Right ventricle myocardium inferior (tissue), 1 donor: Measurements from ENCODE around the gene NFX1. TPM values are rescaled to one million over a fixed set of nuclear protein-coding genes. Genes with fewer than 3 reads are reported as not detected.
"Not testable (repeated sequence)": the region's sequence is repeated elsewhere in the genome, so short reads cannot be mapped to it uniquely, and the experiment has no call there.

Experiments
- ATAC-seq: fragments of 200-7000 bp; cut with Tn5 transposase; one replicate; pipeline ENCODE4 v1.9.1; 2020; ENCODE audit warnings: mild to moderate bottlenecking, moderate library complexity
- DNase-seq: peaks from one replicate; pipeline ENCODE4 v3.0.0; 2021; ENCODE audit errors: missing footprints
- intact Hi-C: fragments of 100-400 bp; cut with DNase I; formaldehyde crosslinking; loops from one replicate; pipeline ENCODE4 v1.11.0; 2022
- total RNA-seq: library from RNA; stranded (reverse); fragmentation: NEBNext Ultra II Directional; extraction: Animal tissue kit (Norgen Biotek cat#: 25700); gene quantifications from one replicate; pipeline ENCODE4 v1.2.1, GENCODE V29; 2021
- donor health status: DM: no; HTN: yes; CAD: no; lungs with severe emphysema.

The NFX1 gene
- total RNA-seq, 1 donor from 2014 or later = 29.3 TPM

DNA sequence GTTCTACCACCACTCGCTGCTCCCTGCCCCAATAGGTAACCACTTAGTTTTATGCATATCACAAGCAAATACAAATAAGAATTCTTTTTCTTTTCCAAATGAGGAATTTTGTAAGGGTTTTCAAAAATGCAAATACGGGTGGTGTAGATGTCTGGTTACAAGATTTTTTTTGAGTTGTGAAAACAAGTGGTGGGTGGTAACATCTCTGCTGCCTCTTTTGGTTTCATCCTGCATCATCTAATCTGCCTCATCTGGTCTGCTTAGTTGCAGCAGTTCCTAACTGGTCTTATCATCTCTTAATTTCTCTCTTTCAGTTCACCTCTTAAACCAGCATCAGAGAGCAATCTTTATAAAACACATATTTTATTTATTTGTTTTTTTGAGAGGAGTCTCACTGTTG lies 5.3 kb downstream of the NFX1 start:
- no peak for ATAC-seq
- DNase-seq = no peak
- intact Hi-C loops = loop anchor here (10.0 kb wide), 1 partner anchor 219 kb away; no protein-coding TSS in a partner anchor

DNA sequence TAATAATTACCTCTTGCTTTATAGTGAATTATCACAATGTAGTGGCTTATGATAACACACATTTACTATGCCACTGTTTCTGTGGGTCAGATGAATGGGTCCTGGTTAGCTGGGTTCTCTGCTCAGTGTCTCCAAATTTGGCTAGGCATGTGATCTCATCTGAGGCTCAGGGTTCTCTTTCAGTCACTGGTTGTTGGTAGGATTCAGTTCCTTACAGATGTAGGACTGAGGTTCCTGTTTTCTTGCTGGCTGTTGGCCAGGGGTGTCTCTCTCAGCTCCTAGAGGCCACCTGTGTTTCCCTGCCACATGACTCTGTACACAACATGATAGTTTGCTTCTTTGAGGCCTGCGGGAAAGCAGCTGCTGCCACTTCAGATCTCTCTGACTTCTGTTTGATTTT lies 7.1 kb downstream of the NFX1 start:
- ATAC-seq (peak; percentile 72), DNase-seq (no peak)
- intact Hi-C loops = loop anchor here (10.0 kb wide), 1 partner anchor 217 kb away; no protein-coding TSS in a partner anchor

GRCh38 chr9:33300546-33300945 lies 10.2 kb downstream of the NFX1 start:
- DNase-seq (no peak), ATAC-seq (no peak)
- intact Hi-C loops = no loop called here

DNA sequence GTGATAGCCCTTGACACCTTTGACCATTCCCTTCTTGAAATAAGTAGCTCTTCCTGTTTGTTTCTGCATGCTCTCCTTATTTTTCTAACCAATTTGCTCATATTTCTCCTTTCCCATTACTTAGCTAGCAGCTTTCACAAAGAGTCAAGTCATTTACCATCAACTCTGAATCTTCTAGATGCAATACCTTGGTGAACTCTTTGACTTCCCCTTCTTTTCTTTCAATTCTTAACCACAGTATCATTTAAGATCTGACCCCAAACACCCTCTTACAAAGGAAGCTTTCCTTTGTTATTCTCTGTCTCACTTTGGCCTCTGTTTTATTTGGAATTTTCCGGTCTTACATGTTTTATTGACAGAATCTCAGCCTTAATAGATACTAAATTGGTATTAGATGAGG lies 14.0 kb downstream of the NFX1 start:
- intact Hi-C loops = no loop called here
- no peak for DNase-seq
- no peak for ATAC-seq

GRCh38 chr9:33306037-33306436 lies 15.7 kb downstream of the NFX1 start:
- DNase-seq (no peak), ATAC-seq (no peak)
- intact Hi-C loops = no loop called here

DNA sequence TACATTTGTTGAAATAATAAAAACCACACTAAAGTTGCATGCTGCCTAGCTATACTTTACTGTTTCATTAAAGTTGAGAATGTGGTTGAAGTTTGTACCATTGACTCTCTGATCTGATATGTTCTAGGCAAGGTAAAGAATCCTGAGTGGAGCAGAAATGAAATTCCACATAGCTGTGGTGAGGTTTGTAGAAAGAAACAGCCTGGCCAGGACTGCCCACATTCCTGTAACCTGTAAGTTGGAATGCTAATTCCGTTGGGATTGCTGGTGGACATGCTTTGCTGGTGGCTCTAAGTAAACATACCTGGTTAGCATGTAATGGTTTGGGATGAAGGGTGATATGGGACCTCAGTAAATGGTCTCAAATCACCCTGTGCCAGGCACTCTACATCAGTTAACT lies 16.8 kb downstream of the NFX1 start:
- intact Hi-C loops = no loop called here
- DNase-seq (no peak), ATAC-seq (no peak)

GRCh38 chr9:33309903-33310302 lies 19.6 kb downstream of the NFX1 start:
- ATAC-seq (no peak), DNase-seq (no peak)
- intact Hi-C loops = no loop called here

DNA sequence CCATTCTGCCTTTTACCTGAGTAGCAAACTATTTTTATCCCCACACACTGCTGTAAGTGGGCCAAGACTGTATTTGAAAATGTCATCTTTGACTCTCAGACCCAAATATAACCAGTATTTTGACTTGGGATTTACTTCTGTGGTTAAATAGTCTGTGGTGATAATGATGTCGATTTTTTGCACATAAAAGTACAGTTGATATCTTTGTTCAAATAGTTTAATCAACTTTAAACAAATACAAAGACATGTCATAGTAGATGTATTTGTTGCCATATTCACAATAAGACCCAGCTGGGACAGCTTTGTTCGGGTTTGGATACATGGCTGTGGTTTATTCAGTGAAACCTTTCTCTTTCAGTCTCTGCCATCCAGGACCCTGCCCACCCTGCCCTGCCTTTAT lies 20.4 kb downstream of the NFX1 start:
- intact Hi-C loops = no loop called here
- DNase-seq = no peak
- no peak for ATAC-seq

- no peak for DNase-seq
- intact Hi-C loops = no loop called here
- no peak for ATAC-seq
Measured at GRCh38 chr9:33311953-33312352, 21.6 kb downstream of the NFX1 start.

- DNase-seq = no peak
- ATAC-seq = no peak
- intact Hi-C loops = no loop called here
Measured at GRCh38 chr9:33315371-33315770, 25.1 kb downstream of the NFX1 start.

- intact Hi-C loops, DNase-seq, ATAC-seq: not testable (repeated sequence)
Measured at GRCh38 chr9:33317136-33317535, 26.8 kb downstream of the NFX1 start.

GRCh38 chr9:33318225-33318624 lies 27.9 kb downstream of the NFX1 start:
- intact Hi-C loops = no loop called here
- DNase-seq = no peak
- ATAC-seq = no peak

- intact Hi-C loops = no loop called here
- DNase-seq (no peak), ATAC-seq (no peak)
Measured at GRCh38 chr9:33318781-33319180, 28.5 kb downstream of the NFX1 start.

DNA sequence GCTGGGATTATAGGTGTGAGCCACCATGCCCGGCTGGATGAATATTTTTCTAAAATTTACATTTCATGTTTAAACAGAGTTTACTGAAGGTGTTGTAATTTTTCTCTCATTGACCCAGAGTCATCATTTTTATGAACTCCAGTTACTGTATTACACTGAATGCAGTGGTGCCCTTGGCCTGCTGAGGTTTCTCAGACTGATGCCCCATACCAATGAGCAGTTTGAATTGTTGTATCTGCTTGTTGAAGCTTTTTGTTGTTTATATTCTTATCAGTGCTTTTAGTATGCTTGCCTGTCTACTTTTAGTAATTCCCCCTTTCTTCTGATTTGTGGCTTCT lies 29.9 kb downstream of the NFX1 start:
- no peak for ATAC-seq
- intact Hi-C loops = no loop called here

GRCh38 chr9:33320568-33321261 lies 30.4 kb downstream of the NFX1 start:
- no peak for ATAC-seq
- intact Hi-C loops = no loop called here
- DNase-seq = no peak

More for the DNA sequence above, 29.9 kb downstream of the NFX1 start:
- no peak for DNase-seq

GRCh38 chr9:33329117-33329563 lies 38.8 kb downstream of the NFX1 start:
- ATAC-seq = peak; percentile 90
- intact Hi-C loops = no loop called here
- no peak for DNase-seq

- intact Hi-C loops = no loop called here
- ATAC-seq = no peak
- no peak for DNase-seq
Measured at GRCh38 chr9:33329979-33330378, 39.7 kb downstream of the NFX1 start.

DNA sequence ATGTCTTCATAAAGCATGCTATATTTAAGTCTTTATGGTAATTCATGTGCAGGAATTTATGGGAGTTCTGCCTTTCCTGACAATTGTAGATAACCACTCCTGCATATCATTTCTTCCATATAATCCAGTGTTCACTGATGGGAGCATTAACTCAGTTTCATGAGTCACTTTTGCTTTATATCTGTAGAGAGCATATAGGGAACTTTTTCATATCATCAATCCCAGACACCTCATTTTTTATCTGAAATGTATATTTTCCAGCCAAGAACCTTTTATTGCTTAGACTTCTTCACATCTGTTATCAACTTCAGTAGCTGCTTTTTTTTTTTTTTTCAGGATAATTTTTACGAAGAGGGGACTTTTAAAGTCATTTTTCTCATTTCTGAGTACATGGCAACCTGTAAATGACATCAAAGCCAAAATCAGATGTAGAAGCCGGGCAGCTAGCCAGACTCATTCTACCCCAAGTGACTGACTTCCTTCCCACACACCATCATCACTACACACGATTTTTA lies 41.1 kb downstream of the NFX1 start:
- ATAC-seq = no peak
- DNase-seq = no peak
- intact Hi-C loops = no loop called here

DNA sequence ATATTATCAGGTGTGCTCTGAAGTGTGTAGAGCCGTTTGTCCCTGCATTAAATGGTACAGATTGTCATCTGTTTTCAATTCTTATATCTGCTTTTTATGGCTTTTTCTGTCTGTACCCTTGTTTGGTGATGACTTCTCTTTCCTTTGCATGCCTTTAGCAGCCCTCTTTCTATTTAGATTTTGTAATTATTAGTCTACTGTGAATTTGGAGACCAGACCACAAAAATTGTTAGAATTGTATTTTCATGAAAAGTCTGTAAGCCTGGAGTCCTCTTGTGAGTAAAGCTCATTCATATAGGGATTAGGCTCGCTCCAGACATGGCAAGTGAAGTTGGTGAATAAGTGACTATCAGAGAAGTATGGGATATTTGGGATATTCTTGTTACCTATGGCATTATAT lies 41.7 kb downstream of the NFX1 start:
- intact Hi-C loops = no loop called here
- ATAC-seq (no peak), DNase-seq (no peak)

DNA sequence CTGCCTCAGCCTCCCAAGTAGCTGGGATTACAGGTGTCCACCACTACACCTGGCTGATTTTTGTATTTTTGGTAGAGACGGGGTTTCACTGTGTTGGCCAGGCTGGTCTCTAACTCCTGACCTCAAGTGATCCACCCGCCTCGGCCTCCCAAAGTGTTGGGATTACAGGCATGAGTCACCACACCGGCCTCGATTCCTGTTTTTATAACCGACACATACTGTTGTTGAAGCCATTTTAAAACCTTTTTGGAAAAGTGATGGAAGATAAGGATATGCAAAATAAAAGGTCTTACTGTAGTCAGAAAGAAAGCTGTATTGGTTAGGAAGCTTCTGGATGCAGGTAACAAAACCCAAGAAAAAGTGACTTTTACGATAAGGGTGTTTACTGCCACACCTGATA lies 42.6 kb downstream of the NFX1 start:
- intact Hi-C loops, DNase-seq, ATAC-seq: not testable (repeated sequence)

- intact Hi-C loops = no loop called here
- ATAC-seq (no peak), DNase-seq (no peak)
Measured at GRCh38 chr9:33340186-33340585, 49.9 kb downstream of the NFX1 start.
